HepG2 (cell line): Measurements from ENCODE around the gene PTGS2. TPM values are rescaled to one million over a fixed set of nuclear protein-coding genes. Genes with fewer than 3 reads are reported as not detected.
A peak's percentile ranks its signal among the peaks of the same experiment; 100 is the strongest.

Experiments
- ATAC-seq: fragments of 200-7000 bp; cut with Tn5 transposase; 3 replicates; pipeline ENCODE4 v1.9.1; 2020; ENCODE audit warnings: mild to moderate bottlenecking, moderate library complexity
- BruUV-seq: library from RNA; stranded (reverse); fragments of 400-500 nt; replicated peaks from 2 replicates; lab custom pipeline; 2021; lab: Mats Ljungman, UMichigan
- CTCF ChIA-PET: fragments of 300-600 bp; formaldehyde crosslinking; extraction: SDS; loops from one replicate; lab custom pipeline; 2021; ENCODE audit warnings: low total read pairs, inconsistent platforms, low intra/inter-chr PET ratio; lab: Yijun Ruan, JAX
- POLR2A ChIA-PET: fragments of 350-600 bp; sonication (Branson Sonifier 250); formaldehyde crosslinking; loops from one replicate; lab custom pipeline; 2020; ENCODE audit warnings: antibody characterized with exemption, inconsistent platforms; lab: Yijun Ruan, JAX
- DNase-seq: peaks from one replicate; pipeline ENCODE4 v3.0.0-alpha.2; 2015; ENCODE audit warnings: low spot score
- FAIRE-seq: peaks from 3 replicates; lab custom pipeline; 2011; peaks lifted over from hg19 to GRCh38; lab: Jason Lieb, UNC
- H2AFZ ChIP-seq: one replicate; pipeline ENCODE4 v1.6.1; 2011; ENCODE audit warnings: low read length, inconsistent platforms
- H3K27ac ChIP-seq: fragments of 300-600 bp; 3 replicates; pipeline ENCODE4 v1.8.0; 2011; ENCODE audit warnings: mixed run types, mild to moderate bottlenecking, mixed read lengths, low read length, inconsistent platforms; ENCODE audit not compliant: insufficient read depth; ENCODE audit errors: extremely low read length
- H3K27me3 ChIP-seq, 2 experiments: fragments of 200-600 bp in 1 of 2; 2 replicates in 1 of 2; 3 replicates in 1 of 2; pipeline versions ENCODE4 v1.6.0 to v1.8.0; 2011; ENCODE audit warnings: low read length in 2 of 2, mild to moderate bottlenecking in 2 of 2, moderate library complexity in 2 of 2, inconsistent platforms in 1 of 2; ENCODE audit not compliant: insufficient read depth in 2 of 2, control insufficient read depth in 1 of 2
- H3K36me3 ChIP-seq, 2 experiments: fragments of 200-600 bp in 1 of 2; replicated peaks in 1 of 2; 2 replicates in 1 of 2; 3 replicates in 1 of 2; pipeline versions ENCODE4 v1.5.1 to v1.8.0; 2011; ENCODE audit warnings: low read length in 2 of 2, inconsistent platforms in 1 of 2; ENCODE audit not compliant: insufficient read depth in 2 of 2, control insufficient read depth in 1 of 2
- H3K4me1 ChIP-seq: 2 replicates; pipeline ENCODE4 v1.5.1; 2012; ENCODE audit warnings: low read length, inconsistent platforms; ENCODE audit not compliant: insufficient read depth
- H3K4me2 ChIP-seq: 2 replicates; pipeline ENCODE4 v1.6.0; 2011; ENCODE audit warnings: low read depth, low read length, inconsistent platforms
- H3K4me3 ChIP-seq, 3 experiments: fragments of 200-600 bp in 1 of 3; sonication (generic), shearing (Covaris generic) in 1 of 3; replicated peaks in 1 of 3; 2 replicates each; pipeline ENCODE4 v1.5.1; 2011 to 2016; ENCODE audit warnings: low read length in 3 of 3, inconsistent platforms in 2 of 3, low read depth in 2 of 3, mild to moderate bottlenecking in 2 of 3, control low read depth in 1 of 3, mixed read lengths in 1 of 3; ENCODE audit not compliant: insufficient read depth in 1 of 3
- H3K79me2 ChIP-seq: one replicate; pipeline ENCODE4 v1.6.1; 2011; ENCODE audit warnings: low read length, inconsistent platforms; ENCODE audit not compliant: insufficient read depth
- H3K9ac ChIP-seq: 2 replicates; pipeline ENCODE4 v1.6.0; 2011; ENCODE audit warnings: mild to moderate bottlenecking, low read depth, low read length, inconsistent platforms; ENCODE audit not compliant: insufficient read depth
- H3K9me3 ChIP-seq: 2 replicates; pipeline ENCODE4 v1.5.1; 2012; ENCODE audit warnings: mild to moderate bottlenecking, low read length
- H4K20me1 ChIP-seq: 2 replicates; pipeline ENCODE4 v1.6.0; 2011; ENCODE audit warnings: inconsistent platforms, mild to moderate bottlenecking, low read length, moderate library complexity; ENCODE audit not compliant: insufficient read depth
- BATF2 ChIP-seq: sonication (generic); formaldehyde crosslinking; IDR thresholded peaks from 2 replicates; pipeline ENCODE4 v1.8.0; 2022; ENCODE audit warnings: mild to moderate bottlenecking, missing genetic modification reagents, moderate library complexity
- IKZF4 ChIP-seq: sonication (generic); formaldehyde crosslinking; IDR thresholded peaks from 2 replicates; pipeline ENCODE4 v1.5.1; 2020; ENCODE audit warnings: borderline replicate concordance, mild to moderate bottlenecking, low read depth, missing genetic modification reagents; ENCODE audit errors: not compliant biosample characterization
- MAFK ChIP-seq, 2 experiments: IDR thresholded peaks in 1 of 2; conservative IDR thresholded peaks in 1 of 2; 2 replicates each; pipeline ENCODE4 v1.6.1; 2011; ENCODE audit warnings: improper control_type of control experiment in 2 of 2, low read length in 2 of 2
- MLX ChIP-seq: IDR thresholded peaks from 2 replicates; pipeline ENCODE4 v1.6.1; 2016
- RAD51 ChIP-seq: fragments of 450-650 bp; IDR thresholded peaks from 2 replicates; pipeline ENCODE4 v1.6.1; 2016; ENCODE audit warnings: borderline replicate concordance
- TP53 ChIP-seq: sonication (generic); formaldehyde crosslinking; conservative IDR thresholded peaks from 2 replicates; pipeline ENCODE4 v1.4.0; 2020; ENCODE audit warnings: missing genetic modification reagents
- ZNF430 ChIP-seq: sonication (generic); formaldehyde crosslinking; IDR thresholded peaks from 2 replicates; pipeline ENCODE4 v1.9.0; 2021; ENCODE audit warnings: mild to moderate bottlenecking, missing genetic modification reagents
- ZNF710 ChIP-seq: sonication (generic); formaldehyde crosslinking; IDR thresholded peaks from 2 replicates; pipeline ENCODE4 v1.5.0; 2020; ENCODE audit warnings: mild to moderate bottlenecking, missing genetic modification reagents, borderline replicate concordance
- ZNF749 ChIP-seq: sonication (generic); formaldehyde crosslinking; IDR thresholded peaks from 2 replicates; pipeline ENCODE4 v1.8.0; 2022; ENCODE audit warnings: mild to moderate bottlenecking, missing genetic modification reagents, moderate library complexity, borderline replicate concordance
- in situ Hi-C: cut with HindIII; loops from 2 replicates; pipeline ENCODE4 v1.10.0; 2017; ENCODE audit warnings: low pct_unique_long_range_greater_than_20kb; ENCODE audit not compliant: extremely low pct_ligation_motif_present
- intact Hi-C: fragments of 100-400 bp; cut with micrococcal nuclease; formaldehyde crosslinking; loops from one replicate; pipeline ENCODE4 v1.10.0; 2022; ENCODE audit not compliant: unreplicated experiment
- polyA plus RNA-seq, 8 experiments: library from polyadenylated mRNA; depleted of rRNA in 3 of 8; stranded (reverse) in 7 of 8; unstranded in 1 of 8; fragments of >200 nt; fragmentation: Illumina TruSeq in 4 of 8; extraction: Trizol in 4 of 8; gene quantifications; 2 replicates each; pipeline versions ENCODE4 v1.2.1 to v1.2.3, GENCODE V29; 2011 to 2016; ENCODE audit warnings: low read depth in 4 of 8, missing spikeins in 1 of 8, mixed read lengths in 1 of 8; ENCODE audit not compliant: insufficient read depth in 1 of 8
- total RNA-seq, 5 experiments: library from RNA; depleted of rRNA; stranded (reverse); fragments of >200 nt; fragmentation: Illumina TruSeq; extraction: Trizol; gene quantifications; 2 replicates each; pipeline ENCODE4 v1.2.3, GENCODE V29; 2016; ENCODE audit warnings: low read depth in 1 of 5

PTGS2 gene
- total and polyA plus RNA-seq, 2 of the 13 experiments (the other 11 are each of a cell fraction or from before 2014, with no cell fraction given), result not detected

DNA sequence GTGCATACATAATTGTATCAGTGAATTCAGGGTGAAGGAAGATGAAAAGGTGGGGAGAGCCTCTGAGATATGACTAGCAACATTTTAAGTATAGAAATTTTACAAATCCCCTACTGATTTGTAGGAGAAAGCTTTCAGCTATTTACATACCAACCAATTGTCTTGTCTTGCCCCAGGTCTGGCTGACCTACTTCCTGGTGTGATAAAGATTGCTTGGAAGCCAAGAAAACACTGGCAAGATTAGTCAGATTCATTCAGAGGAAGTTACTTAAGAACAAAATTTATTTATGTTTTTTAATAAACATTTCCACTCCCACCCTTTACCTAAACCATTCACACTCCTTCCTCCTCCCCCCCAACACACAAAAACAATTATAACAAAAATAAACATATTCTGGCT is 17.5 kb downstream of the PTGS2 start (continued):
- no peak for TF ChIP-seq ZNF710
- TF ChIP-seq RAD51, result no peak
- no peak for TF ChIP-seq IKZF4 (CRISPR knock-in tag)
- no peak for TF ChIP-seq ZNF749
- no peak for TF ChIP-seq TP53 (CRISPR knock-in tag)
- TF ChIP-seq BATF2 (CRISPR knock-in tag), result no peak

DNA sequence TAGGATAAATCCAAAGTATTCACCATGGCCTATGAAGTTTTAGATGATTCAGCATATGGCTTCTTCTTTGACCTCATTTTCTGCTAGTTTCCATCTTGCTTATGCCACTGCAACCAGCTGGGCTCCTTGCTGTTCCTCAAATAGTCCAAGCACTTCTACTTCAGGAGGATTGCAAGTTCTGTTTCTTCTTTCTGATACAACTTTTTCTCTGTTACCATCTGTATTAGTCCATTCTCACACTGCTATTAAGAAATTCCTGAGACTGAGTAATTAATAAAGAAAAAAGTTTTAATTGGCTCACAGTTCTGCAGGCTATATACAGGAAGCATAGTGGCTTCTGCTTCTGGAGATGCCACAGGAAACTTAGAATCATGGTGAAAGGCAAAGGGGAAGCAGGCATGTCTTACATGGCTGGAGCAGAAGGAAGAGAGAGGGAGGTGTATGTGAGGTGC is 20.3 kb downstream of the PTGS2 start:
- ChIA-PET POLR2A (no interaction called here), CTCF (no interaction called here)
- FAIRE-seq (no peak), ATAC-seq (no peak), DNase-seq (no peak)
- Histone ChIP-seq H4K20me1 (no peaks in the 10 kb centered on the region), H3K9me3 (no peaks in the 10 kb centered on the region), H3K36me3 (no peaks in the 10 kb centered on the region), H3K79me2 (no peaks in the 10 kb centered on the region), H3K27ac (no peak overlapping the region), H3K4me2 (no peak overlapping the region), H3K4me3 (no peak overlapping the region), H3K4me1 (no peaks in the 10 kb centered on the region), H3K27me3 (no peaks in the 10 kb centered on the region), H2AFZ (no peak overlapping the region), H3K9ac (no peak overlapping the region)
- in situ Hi-C loops (no loop called here), intact Hi-C loops (no loop called here)
- TF ChIP-seq MAFK (conservative IDR thresholded peaks at IDR 0.05 in 1 of 2, IDR thresholded peaks at IDR 0.05 in 1 of 2; ENCODE audit: low read length in 2 of 2) (peak; percentile 7 to 22; a peak in 2 of 4 replicates), ZNF430 (CRISPR knock-in tag) (no peak), MLX (CRISPR knock-in tag) (no peak)
- no TSS peak for BruUV-seq
